ENCODE measurements around the gene SLC15A4. TPM values are rescaled to one million over a fixed set of nuclear protein-coding genes. Genes with fewer than 3 reads are reported as not detected.

Gene SLC15A4
- total RNA-seq (2014; rRNA removed; shearing (Covaris generic)): 32.8 and 35.0 TPM in 2 replicates

DNA sequence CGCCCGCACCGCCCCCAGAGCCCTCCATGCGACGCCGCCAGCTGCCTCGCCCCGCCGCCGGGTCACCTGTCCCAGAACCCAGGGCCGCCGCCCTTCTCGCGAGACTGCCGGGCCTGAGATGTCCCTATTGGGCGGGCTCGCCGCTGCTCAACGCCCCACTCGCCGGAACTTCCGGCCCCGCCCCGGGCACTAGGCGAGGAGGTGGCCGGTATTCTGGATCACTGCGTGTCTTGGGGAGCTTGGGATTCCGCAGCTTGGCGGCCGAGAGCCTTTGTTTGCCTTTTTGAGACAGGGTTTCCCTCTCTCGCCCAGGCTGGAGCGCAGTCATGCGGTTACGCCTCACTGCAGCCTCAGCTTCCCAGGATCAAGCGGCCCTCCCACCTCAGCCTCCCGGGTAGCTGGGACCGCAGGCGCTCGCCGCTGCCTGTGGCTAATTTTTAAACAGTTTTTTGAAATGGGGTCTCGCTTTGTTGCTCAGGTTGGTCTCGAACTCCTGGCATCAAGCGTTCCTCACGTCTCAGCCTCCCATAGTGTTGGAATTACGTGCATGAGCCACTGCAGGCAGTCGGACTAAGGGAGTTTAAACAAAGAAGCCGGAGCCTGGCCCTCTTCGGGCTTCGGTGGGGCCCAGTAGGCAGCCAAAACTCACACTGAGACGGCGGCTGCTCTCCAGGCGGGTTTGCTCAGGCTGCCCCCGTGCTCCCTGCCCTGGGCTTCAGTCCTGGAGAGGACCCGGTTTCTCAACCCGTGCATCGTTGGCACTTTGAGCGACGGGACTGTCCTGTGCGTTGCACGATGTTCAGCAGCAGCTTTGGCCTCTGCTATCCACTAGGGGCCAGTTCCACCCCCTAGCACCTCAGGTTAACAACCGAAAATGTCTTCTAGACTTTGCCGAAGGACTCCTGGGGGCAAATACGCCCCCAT is at the start of gene SLC15A4:
SLC15A4 (minus strand) TSS at position 43 of the 924 bp plus-strand sequence; CDS start at position 28, 15 bp downstream.
- DNase-seq: peak; percentile 99
- H3K36me3 ChIP-seq (replicated peaks; ENCODE audit: control insufficient read depth, insufficient read depth, low read length): no peaks in the 10 kb centered on the region; the same call in none of the 2 replicates
- H3K27me3 ChIP-seq (ENCODE audit: control insufficient read depth, insufficient read depth, low read length): no peaks in the 10 kb centered on the region
- H3K4me3 ChIP-seq (ENCODE audit: insufficient read depth, low read depth, low read length): peak within 1 kb of the TSS; percentile 92

DNA sequence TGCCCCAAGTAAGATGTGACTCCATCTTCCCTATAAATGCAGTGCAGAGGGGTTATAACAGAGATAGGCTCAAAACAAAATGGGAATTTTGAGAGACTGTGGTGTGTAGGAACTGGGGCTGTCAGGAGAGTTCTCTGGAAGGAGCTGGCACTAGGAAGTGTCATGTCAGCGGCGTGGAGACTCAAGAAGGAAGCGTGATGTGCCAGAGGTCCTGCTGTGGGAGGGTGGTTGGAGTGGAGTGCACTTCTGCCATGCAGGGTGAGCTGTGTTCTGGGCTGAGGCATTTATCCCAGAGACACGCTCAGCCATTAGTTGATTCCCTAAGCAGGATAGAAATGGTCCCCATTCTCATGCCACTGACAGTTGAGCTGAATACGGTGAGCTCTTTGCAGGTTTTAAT is 48.5 kb upstream of the SLC15A4 start:
- Histone ChIP-seq H3K27me3 (ENCODE audit: control insufficient read depth, insufficient read depth, low read length) (no peaks in the 10 kb centered on the region), H3K4me3 (ENCODE audit: insufficient read depth, low read depth, low read length) (no peak overlapping the region), H3K36me3 (replicated peaks; ENCODE audit: control insufficient read depth, insufficient read depth, low read length) (no peaks in the 10 kb centered on the region)
- DNase-seq: no peak

DNA sequence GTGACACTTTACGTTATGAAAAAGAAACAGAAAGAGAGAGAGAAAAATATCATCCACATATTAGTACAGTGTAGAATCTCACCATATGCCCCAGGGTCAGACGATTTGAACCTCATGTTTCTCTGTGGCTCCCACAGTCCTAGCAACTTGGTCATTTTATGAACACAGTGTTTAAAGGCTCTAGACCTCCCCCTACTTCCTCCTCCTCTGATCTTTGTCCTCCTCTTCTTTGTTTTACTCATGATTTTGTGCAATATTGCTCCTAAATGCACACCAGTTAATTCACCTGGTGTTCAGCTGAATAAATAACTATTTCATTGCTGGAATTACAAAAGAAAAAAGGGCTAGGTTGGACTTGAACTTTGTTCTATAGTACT is 47.7 kb upstream of the SLC15A4 start:
- no peak for DNase-seq
- Histone ChIP-seq H3K4me3 (ENCODE audit: insufficient read depth, low read depth, low read length) (no peak overlapping the region), H3K27me3 (ENCODE audit: control insufficient read depth, insufficient read depth, low read length) (no peaks in the 10 kb centered on the region), H3K36me3 (replicated peaks; ENCODE audit: control insufficient read depth, insufficient read depth, low read length) (no peaks in the 10 kb centered on the region)

DNA sequence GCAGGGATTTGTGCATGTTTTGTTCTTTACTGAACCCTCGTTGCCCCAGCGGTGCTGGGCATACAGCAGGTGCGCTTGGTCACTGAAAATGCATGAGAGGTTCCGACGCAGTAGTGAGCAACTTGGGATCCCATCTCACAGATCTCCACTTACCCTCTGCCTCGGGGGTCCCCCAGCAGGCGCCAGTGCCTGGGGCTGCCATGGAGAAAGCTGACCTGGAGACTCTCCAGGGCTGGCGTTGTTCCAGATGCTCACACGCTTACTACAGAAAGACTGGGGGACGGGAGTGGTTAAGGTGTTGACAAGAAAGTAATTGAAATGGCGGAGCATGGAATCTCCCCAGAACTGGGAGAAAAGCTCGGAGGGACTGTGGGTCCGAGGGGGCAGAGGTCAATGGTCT is 43.7 kb upstream of the SLC15A4 start:
- H3K27me3 ChIP-seq (ENCODE audit: control insufficient read depth, insufficient read depth, low read length): no peaks in the 10 kb centered on the region
- no peak overlapping the region for H3K4me3 ChIP-seq (ENCODE audit: insufficient read depth, low read depth, low read length)
- DNase-seq: no peak
- no peaks in the 10 kb centered on the region for H3K36me3 ChIP-seq (replicated peaks; ENCODE audit: control insufficient read depth, insufficient read depth, low read length)

DNA sequence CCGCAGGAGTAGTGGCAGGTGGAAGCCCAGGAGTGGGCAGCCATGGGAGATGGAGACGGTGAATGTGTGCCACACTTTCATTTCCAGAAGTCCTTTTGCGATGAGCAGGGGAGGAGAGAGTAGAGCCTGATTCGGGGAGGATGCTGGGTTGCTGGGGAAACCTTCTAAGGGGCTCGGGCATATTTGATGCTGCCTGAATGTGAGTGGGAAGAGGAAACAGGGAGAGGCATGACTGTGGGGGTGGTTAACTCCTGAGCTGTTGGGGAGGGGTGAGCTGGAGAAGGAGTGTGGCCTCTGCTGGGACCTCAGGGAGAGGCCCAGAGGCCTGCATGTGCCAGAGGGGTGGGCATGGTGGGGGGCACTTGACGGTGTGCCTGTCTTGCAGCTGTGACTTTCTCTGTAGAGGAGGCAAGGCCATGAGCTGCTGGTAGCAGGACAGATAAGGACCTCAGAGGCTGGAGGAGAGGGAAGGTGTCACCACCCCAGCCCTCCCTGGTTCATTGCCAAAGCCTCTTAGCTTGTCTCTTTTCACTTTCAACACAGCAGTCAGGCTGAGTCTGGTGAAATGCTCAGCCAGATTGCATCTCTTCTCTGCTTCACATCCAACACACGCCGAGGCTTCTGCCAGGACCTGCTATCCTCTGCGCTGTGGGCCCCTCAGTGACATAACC is 40.9 kb upstream of the SLC15A4 start:
- DNase-seq: no peak
- H3K36me3 ChIP-seq (replicated peaks; ENCODE audit: control insufficient read depth, insufficient read depth, low read length): no peaks in the 10 kb centered on the region
- H3K27me3 ChIP-seq (ENCODE audit: control insufficient read depth, insufficient read depth, low read length): no peaks in the 10 kb centered on the region
- no peak overlapping the region for H3K4me3 ChIP-seq (ENCODE audit: insufficient read depth, low read depth, low read length)

DNA sequence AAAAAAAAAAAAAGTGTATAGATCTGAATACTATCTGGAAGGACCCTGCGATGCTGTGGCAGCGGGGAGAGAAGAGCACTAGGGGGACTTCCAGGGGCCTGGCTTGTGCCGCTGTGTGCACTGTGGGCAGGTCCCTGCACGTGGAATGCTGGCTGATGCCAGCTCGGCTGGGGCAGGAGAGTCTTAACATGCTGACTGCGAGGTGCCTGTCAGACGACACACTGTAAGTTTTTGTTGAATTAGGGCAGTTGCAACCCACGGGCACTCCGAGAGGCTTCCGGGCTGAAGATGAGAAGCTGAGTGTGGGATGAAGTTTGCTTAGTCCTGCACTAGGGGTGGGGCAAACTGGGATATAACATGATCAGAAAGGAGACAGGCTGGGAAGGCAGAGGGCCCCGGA is 40.2 kb upstream of the SLC15A4 start:
- Histone ChIP-seq H3K27me3 (ENCODE audit: control insufficient read depth, insufficient read depth, low read length) (no peaks in the 10 kb centered on the region), H3K36me3 (replicated peaks; ENCODE audit: control insufficient read depth, insufficient read depth, low read length) (no peaks in the 10 kb centered on the region), H3K4me3 (ENCODE audit: insufficient read depth, low read depth, low read length) (no peak overlapping the region)
- no peak for DNase-seq

DNA sequence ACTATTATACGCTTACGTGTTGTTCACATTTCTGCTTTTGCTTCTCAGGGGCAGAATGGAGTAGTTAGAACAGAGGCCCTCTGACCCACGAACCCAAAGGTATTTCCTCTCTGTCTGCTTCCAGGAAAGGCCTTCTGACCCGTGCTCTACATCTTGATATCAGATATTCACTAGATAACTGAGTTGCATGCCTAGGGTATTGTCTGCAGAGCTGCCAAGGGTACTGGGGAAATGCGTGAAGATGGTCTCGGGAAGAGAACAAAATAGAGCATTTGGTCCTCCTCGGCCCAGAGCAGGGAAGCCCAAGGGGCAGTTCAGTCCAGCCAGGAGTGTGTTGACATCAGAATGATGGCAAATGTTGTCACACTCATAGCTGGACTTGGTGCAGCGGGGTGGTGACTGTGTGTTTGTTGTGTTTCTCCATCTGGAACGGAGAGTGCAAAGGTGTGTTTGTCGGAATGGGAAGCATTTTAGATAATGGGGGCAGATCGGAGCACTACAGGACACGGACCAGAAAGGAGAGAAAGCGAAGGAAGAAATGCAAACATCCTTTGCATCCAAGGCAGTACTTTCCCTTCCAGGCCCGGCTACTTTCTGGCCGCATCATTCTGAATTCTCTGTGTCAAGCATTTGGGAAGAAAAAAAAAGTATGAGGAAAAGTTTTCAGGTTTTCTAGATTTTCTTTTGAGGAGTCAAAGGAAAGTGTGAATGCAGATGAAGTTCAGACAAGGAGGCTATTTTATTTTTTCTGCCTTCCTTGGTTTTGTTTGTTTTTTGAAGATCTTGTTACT is 37.7 kb upstream of the SLC15A4 start:
- H3K4me3 ChIP-seq (ENCODE audit: insufficient read depth, low read depth, low read length): no peak overlapping the region
- no peaks in the 10 kb centered on the region for H3K36me3 ChIP-seq (replicated peaks; ENCODE audit: control insufficient read depth, insufficient read depth, low read length)
- DNase-seq: no peak
- no peaks in the 10 kb centered on the region for H3K27me3 ChIP-seq (ENCODE audit: control insufficient read depth, insufficient read depth, low read length)

DNA sequence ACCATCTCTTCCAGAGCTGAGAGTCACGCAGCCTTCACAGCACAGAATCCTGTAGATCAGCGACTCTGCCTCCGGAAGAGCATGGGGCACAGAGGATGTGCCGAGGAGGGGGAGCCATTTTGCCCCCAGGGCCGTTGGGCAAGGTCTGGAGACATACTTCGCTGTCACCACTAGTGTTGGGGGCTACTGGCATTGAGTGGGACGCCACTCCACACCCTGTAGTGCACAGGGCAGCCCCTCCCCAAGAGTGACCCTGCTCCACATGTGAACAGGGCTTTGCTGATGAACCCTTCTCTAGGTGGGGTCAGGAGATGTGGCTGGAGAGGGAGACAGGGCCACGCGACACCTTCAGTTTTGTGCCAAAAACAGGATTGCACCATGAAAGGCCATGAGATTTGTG is 35.6 kb upstream of the SLC15A4 start:
- no peaks in the 10 kb centered on the region for H3K36me3 ChIP-seq (replicated peaks; ENCODE audit: control insufficient read depth, insufficient read depth, low read length)
- no peak overlapping the region for H3K4me3 ChIP-seq (ENCODE audit: insufficient read depth, low read depth, low read length)

DNA sequence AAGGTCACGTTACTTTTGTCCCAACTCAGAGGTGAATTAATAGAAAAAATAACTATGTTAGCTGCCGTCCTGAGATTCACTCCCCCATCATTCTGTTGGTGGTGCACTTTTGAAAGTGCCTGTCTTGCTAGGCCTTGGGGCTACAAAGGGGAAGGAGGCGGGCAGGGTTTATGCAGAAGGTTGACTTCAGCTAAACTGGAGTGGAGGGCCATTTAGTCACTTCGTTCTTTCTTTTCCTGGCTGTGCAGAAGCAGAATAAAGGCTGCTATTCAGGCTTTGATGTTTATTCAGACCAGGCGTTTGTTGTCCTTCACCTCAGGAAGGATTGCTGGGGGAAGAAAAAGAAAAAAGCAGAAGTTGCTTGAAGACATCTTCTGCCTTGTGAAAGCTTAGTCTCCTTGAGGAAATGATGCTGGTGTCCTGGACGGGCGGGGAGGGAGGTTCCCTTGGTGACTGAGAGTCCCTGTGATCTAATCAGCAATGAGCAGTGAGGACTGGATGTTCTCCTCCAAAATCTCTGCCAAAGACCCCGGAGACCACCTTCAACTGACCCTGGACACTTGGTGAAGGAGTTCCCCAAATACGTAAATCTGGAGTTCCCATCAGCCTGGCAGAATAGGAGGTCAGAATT is 33.5 kb upstream of the SLC15A4 start:
- no peak overlapping the region for H3K4me3 ChIP-seq (ENCODE audit: insufficient read depth, low read depth, low read length)
- peaks cover 17% of the 10 kb centered on the region for H3K27me3 ChIP-seq (ENCODE audit: control insufficient read depth, insufficient read depth, low read length)
- no peaks in the 10 kb centered on the region for H3K36me3 ChIP-seq (replicated peaks; ENCODE audit: control insufficient read depth, insufficient read depth, low read length)
- DNase-seq: no peak

More for the DNA sequence above, 35.6 kb upstream of the SLC15A4 start:
- peaks cover 3% of the 10 kb centered on the region; the same call in 1 of the 2 replicates for H3K27me3 ChIP-seq (ENCODE audit: control insufficient read depth, insufficient read depth, low read length)
- no peak for DNase-seq

DNA sequence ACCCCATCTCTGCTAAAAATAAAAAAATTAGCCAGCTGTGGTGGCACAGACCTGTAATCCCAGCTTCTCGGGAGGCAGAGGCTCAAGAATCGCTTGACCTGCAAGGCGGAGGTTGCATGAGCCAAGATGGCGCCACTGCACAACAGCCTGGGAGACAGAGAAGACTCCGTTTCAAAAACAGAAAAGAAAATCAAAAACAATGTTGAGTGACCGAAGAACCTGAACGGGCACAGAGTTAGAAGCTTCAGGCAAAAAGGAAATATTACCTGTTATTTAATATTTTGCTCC is 33.0 kb upstream of the SLC15A4 start:
- no peak overlapping the region for H3K4me3 ChIP-seq (ENCODE audit: insufficient read depth, low read depth, low read length)
- peaks cover 17% of the 10 kb centered on the region for H3K27me3 ChIP-seq (ENCODE audit: control insufficient read depth, insufficient read depth, low read length)
- DNase-seq: no peak
- H3K36me3 ChIP-seq (replicated peaks; ENCODE audit: control insufficient read depth, insufficient read depth, low read length): no peaks in the 10 kb centered on the region

DNA sequence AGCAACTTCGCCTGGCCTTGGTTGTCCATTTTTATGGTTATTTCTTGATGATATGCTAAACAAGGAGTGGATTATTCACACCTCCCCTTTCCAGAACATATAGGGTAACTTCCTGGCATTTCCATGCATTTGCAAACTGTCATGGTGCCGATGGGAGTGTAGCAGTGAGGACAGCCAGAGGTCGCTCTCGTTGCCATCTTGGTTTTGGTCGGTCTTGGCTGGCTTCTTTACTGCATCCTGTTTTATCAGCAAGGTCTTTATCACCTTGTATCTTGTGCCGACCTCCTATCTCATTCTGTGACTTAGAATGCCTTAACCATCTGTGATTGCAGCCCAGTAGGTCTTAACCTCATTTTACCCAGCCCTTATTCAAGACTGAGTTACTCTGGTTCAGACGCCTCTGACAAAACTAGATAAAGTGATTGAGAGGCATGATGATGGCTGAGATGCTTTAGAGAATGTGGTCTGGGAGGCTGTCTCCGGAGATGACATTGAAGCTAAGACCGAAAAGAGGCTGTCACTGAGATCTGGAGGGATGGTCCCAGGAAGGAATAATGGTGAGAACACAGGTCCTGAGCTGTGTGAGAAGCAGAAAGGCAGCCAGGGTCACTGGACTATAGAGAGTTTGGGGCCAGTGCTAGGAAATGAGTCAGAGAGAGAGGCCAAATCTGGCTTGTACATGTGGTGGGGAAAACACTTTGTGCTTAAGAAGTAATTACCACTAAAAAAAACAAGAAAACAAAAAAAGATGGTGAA is 32.5 kb upstream of the SLC15A4 start:
- Histone ChIP-seq H3K36me3 (replicated peaks; ENCODE audit: control insufficient read depth, insufficient read depth, low read length) (no peaks in the 10 kb centered on the region), H3K4me3 (ENCODE audit: insufficient read depth, low read depth, low read length) (no peak overlapping the region), H3K27me3 (ENCODE audit: control insufficient read depth, insufficient read depth, low read length) (peaks cover 17% of the 10 kb centered on the region)
- no peak for DNase-seq

DNA sequence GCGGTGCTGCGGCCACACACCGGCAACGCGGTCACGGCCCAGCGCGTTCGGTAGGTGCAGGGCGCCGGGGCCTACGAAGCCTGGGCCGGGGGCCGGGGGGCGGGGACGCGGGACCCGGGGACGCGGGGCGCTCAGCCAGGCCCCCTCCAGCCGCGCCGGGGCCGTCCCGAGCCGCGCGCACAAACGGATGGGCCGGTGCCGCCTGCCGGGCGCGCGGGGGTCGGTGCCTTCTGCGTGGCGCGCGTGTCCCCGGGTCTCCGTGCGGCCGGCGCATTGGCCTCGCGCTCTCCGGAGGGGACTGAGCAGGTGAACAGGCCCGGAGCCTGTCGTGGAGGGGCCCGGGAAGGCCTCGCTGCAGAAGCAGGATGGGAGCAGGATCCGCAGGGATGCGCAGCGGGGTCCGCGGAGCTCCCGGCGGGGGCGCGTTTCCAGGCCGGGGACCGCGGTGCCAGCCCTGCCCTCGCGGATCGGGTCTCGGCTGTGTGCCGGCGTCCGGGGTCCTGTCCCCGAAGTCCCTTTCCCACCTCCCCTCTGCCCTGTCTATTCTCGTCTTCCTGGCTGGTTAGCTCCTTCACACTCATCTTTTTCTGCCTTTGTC is 29.9 kb upstream of the SLC15A4 start:
- Histone ChIP-seq H3K36me3 (replicated peaks; ENCODE audit: control insufficient read depth, insufficient read depth, low read length) (no peaks in the 10 kb centered on the region), H3K4me3 (ENCODE audit: insufficient read depth, low read depth, low read length) (peak overlapping the region; percentile 75), H3K27me3 (ENCODE audit: control insufficient read depth, insufficient read depth, low read length) (peaks cover 17% of the 10 kb centered on the region)
- DNase-seq: peak; percentile 88

DNA sequence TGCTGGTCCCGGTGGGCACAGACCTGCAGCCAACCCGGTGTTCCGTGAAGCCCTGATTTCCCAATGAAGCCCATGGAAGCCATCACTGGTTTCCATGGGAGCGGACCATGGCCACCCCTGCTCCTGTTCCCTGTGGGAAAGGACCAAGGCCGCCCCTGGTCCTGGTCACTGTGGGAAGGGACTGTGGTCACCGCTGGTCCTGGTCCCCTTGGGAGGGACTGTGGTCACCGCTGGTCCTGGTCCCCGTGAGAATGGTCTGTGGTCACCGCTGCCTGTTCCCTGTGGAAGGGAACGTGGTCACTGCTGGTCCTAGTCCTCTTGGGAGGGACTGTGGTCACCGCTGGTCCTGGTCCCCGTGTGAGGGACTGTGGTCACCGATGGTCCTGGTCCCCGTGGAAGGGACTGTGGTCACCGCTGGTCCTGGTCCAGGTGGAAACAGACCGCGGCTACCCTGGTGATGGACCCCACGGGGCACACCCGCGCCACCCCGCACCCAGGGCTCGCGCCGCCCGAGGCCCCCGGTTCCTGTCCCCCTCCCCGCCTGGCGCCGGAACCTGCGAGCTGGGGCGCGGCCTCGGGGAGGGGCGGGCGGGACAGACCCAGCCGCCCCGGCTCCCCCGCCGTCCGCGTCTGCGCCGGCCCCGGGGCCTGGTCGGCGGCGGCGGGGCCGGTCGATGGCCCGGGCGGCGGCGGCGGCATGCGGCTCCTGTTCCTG is 29.3 kb upstream of the SLC15A4 start, which contains the start of gene GLT1D1:
GLT1D1 (plus strand) TSS at position 594 of the 715 bp plus-strand sequence; CDS start at position 698, 104 bp downstream.
- peak; percentile 40 for DNase-seq
- H3K36me3 ChIP-seq (replicated peaks; ENCODE audit: control insufficient read depth, insufficient read depth, low read length): no peaks in the 10 kb centered on the region
- peak within 1 kb of the TSS; percentile 75 for H3K4me3 ChIP-seq (ENCODE audit: insufficient read depth, low read depth, low read length)
- H3K27me3 ChIP-seq (ENCODE audit: control insufficient read depth, insufficient read depth, low read length): peaks cover 17% of the 10 kb centered on the region
